PFSK-1 (cell line): ENCODE results near the gene AQP5.

Experiments
- FOXP2 ChIP-seq: optimal IDR thresholded peaks from 2 replicates; pipeline ENCODE3; 2011; ENCODE audit warnings: borderline replicate concordance, control low read depth, inconsistent platforms; ENCODE audit not compliant: insufficient read depth; ENCODE audit errors: extremely low read length, extremely low read depth
- POLR2AphosphoS5 ChIP-seq: IDR thresholded peaks from 2 replicates; pipeline ENCODE4 v1.6.1; 2012; ENCODE audit warnings: low read depth, mild to moderate bottlenecking, control low read depth, low read length, moderate library complexity
- SIN3A ChIP-seq: IDR thresholded peaks from 2 replicates; pipeline ENCODE4 v1.6.1; 2012; ENCODE audit warnings: mild to moderate bottlenecking, low read length, moderate library complexity, borderline replicate concordance; ENCODE audit not compliant: insufficient read depth
- TAF1 ChIP-seq: IDR thresholded peaks from 2 replicates; pipeline ENCODE4 v1.6.1; 2012; ENCODE audit warnings: low read length, control low read depth, borderline replicate concordance; ENCODE audit not compliant: insufficient read depth
- TF ChIP-seq, protein P1 (sequence below), 2 experiments: IDR thresholded peaks; 2 replicates each; pipeline versions ENCODE4 v1.6.1 to v1.8.0; 2011 to 2012; ENCODE audit warnings: low read depth in 2 of 2, low read length in 2 of 2, control low read depth in 1 of 2, inconsistent platforms in 1 of 2, mild to moderate bottlenecking in 1 of 2, moderate library complexity in 1 of 2; ENCODE audit not compliant: insufficient read depth in 1 of 2

The AQP5 gene

DNA sequence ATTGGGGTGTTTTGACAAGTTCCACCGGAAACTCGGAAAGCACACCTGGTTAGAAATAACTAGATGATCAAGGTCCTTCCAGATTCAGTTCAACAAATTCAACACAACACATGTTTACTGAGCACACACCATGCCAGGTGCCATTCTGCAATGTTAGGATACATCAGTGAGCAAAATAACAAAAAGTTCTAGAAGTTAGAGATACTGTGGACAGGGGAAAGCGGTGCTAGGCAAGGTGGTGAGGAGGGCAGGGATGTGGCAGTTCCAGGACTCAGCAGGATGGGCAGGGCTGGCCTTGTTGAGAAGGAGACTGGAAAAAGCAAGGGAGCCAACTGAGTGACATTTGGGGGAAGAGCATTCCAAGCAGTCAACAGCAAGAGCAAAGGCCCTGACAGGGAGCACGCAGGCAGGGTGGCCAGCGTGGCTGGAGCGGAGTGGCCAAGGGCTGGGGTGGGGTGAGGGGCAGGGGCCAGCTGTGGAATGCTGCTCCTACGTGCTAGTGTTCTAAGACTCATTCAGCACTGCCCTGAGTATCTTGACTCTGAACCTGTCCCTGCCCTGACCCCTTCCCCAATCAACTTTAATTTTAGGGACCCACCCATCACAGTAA is 38.5 kb upstream of the AQP5 start:
- no peak for TF ChIP-seq SIN3A
- TF ChIP-seq TAF1: no peak
- TF ChIP-seq, protein P1, sequence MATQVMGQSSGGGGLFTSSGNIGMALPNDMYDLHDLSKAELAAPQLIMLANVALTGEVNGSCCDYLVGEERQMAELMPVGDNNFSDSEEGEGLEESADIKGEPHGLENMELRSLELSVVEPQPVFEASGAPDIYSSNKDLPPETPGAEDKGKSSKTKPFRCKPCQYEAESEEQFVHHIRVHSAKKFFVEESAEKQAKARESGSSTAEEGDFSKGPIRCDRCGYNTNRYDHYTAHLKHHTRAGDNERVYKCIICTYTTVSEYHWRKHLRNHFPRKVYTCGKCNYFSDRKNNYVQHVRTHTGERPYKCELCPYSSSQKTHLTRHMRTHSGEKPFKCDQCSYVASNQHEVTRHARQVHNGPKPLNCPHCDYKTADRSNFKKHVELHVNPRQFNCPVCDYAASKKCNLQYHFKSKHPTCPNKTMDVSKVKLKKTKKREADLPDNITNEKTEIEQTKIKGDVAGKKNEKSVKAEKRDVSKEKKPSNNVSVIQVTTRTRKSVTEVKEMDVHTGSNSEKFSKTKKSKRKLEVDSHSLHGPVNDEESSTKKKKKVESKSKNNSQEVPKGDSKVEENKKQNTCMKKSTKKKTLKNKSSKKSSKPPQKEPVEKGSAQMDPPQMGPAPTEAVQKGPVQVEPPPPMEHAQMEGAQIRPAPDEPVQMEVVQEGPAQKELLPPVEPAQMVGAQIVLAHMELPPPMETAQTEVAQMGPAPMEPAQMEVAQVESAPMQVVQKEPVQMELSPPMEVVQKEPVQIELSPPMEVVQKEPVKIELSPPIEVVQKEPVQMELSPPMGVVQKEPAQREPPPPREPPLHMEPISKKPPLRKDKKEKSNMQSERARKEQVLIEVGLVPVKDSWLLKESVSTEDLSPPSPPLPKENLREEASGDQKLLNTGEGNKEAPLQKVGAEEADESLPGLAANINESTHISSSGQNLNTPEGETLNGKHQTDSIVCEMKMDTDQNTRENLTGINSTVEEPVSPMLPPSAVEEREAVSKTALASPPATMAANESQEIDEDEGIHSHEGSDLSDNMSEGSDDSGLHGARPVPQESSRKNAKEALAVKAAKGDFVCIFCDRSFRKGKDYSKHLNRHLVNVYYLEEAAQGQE (IDR thresholded peaks at IDR 0.05; ENCODE audit: insufficient read depth in 1 of 2, low read depth in 2 of 2, low read length in 2 of 2): no peak
- no peak for TF ChIP-seq FOXP2
- TF ChIP-seq POLR2AphosphoS5: no peak

DNA sequence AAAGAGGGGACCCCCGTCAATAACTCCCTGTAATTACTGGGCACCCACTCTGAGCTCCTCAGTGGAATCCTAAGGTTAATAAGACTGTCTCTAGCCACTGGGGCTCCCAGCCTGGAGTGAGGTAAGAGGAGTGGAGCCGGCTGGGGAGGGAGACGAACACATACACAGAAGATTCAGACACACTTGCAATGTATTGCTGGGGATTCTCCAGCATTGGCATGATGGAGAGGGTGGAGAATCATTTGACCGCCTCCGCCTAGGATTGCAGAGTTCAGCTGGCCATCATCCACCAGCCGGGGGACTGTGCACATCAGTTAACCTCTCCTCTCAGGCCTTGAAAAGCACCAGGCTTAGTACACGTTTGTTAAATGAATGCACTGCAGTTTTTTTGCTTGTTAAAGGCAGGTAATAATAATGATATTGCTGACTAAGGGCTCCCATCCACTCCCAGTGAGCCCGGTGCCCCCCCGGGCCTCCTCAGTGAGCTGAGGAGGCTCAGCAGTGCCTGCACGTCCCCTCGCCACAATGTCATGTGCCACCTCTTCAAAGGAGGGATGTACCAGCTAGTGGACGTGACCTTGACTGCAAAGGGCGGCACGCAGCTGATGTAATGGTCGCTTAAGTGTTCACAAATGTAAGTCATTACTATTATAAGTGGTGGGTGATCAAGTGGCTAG is 37.7 kb upstream of the AQP5 start:
- no peak for TF ChIP-seq TAF1

DNA sequence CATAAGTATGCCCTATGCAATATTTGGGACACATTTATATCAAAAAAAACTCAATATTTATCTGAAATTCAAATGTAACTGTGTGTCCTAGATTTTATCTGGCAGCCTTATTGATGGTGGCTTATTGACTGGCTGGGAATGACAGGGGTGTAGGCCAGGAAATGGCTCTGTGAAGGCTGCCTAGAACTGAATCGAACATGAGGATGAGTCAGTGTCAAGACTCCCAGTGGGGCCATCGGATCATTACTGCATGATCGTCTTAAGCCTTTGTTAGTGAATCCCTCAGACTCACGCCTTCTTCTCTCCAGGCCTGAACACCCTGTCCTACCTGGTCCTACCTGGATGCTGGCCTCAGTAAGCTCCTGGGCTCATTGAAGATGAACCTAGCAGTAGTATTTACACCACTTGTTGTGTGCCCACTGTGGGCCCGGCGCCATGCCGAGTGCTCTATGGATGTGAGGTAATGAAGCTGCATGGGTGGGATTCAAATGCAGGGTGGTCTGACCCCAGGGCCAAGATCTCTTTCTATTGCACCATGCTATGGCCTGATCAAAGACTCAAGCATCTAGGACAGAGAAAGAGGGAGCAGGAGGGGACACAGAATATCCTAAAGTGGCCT is 36.9 kb upstream of the AQP5 start:
- TF ChIP-seq FOXP2 (no peak), SIN3A (no peak), POLR2AphosphoS5 (no peak), TAF1 (no peak)
- TF ChIP-seq, protein P1 (IDR thresholded peaks at IDR 0.05; ENCODE audit: insufficient read depth in 1 of 2, low read depth in 2 of 2, low read length in 2 of 2): no peak

DNA sequence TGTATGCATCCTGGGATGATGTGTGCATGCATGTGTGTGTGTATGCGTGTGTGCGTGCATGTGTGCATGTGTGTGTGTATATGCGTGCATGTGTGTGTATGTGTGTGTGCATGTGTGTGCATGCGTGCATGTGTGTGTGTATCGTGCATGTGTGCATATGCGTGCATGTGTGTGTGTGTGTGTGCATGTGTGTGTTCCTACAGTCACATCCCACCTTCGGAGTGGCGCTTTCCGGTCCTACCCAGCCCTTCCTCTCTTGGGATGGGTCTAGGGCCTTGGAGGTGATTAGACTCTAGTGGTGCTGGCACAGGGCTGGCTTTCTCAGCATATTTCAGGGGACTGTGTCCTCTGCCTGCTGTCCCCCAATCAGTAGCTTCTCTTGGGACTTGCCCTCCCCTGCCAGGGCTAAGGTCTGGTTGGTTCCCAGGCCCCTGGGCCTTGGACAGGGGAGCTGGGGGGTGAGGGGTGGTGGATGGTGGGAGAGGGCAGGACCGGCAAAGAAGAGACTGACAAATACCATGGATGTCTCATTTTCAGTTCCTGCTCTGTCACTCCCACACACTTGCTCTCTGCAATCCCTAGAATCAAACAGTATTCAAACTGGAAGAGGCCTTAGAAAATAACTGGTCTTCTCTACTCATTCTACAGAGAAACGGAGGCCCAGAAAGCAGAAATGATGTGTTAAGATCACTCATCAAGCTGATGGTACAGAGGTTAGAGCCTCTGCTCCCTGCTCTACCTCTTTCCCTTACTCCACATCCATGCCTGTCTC is 36.1 kb upstream of the AQP5 start:
- TF ChIP-seq TAF1 (no peak), POLR2AphosphoS5 (no peak), FOXP2 (no peak), SIN3A (no peak)
- TF ChIP-seq, protein P1 (IDR thresholded peaks at IDR 0.05; ENCODE audit: insufficient read depth in 1 of 2, low read depth in 2 of 2, low read length in 2 of 2): no peak

- TF ChIP-seq, protein P1 (IDR thresholded peaks at IDR 0.05; ENCODE audit: insufficient read depth in 1 of 2, low read depth in 2 of 2, low read length in 2 of 2): no peak
- TF ChIP-seq TAF1 (no peak), SIN3A (no peak), FOXP2 (no peak), POLR2AphosphoS5 (no peak)
Observed at GRCh38 chr12:49928471-49928870, 33.2 kb upstream of the AQP5 start.
